ENCODE results near the gene CH25H.

DNA sequence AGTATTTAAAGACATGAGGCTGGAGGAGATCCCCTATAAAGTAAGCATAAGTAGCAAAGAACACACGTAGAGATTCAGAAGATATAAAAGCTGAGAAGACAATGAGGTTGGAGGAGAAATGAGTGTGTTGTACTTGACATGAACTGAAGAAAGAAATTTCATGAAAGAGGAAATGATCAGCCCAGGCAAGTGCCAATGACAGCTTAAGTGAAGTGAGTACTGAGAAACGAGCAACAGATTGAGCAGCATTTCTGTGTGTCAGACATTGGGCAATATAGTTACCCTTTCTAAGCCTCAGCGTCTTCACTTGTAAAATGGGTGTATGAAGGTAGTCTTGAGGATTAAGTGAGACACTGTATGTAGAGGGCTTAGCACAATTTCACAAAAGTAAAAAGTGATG, 49.2 kb upstream of the CH25H start:
- no peak for TF ChIP-seq POLR2A (IDR thresholded peaks at IDR 0.05)
- TF ChIP-seq, protein P1, sequence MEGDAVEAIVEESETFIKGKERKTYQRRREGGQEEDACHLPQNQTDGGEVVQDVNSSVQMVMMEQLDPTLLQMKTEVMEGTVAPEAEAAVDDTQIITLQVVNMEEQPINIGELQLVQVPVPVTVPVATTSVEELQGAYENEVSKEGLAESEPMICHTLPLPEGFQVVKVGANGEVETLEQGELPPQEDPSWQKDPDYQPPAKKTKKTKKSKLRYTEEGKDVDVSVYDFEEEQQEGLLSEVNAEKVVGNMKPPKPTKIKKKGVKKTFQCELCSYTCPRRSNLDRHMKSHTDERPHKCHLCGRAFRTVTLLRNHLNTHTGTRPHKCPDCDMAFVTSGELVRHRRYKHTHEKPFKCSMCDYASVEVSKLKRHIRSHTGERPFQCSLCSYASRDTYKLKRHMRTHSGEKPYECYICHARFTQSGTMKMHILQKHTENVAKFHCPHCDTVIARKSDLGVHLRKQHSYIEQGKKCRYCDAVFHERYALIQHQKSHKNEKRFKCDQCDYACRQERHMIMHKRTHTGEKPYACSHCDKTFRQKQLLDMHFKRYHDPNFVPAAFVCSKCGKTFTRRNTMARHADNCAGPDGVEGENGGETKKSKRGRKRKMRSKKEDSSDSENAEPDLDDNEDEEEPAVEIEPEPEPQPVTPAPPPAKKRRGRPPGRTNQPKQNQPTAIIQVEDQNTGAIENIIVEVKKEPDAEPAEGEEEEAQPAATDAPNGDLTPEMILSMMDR (IDR thresholded peaks at IDR 0.05) = no peak
